Stimulated activated naive CD8-positive, alpha-beta T cell treated with anti-CD3 and anti-CD28 coated beads, Interleukin-15, Interleukin-2, amounts not matched to agents 100 ng/mL and 50 ng/mL, for 24 hours (primary cell): Measurements from ENCODE around the gene PC.

Experiments used
- H3K27ac Mint-ChIP-seq: one replicate; pipeline ENCODE4 v1.8.0; 2021; ENCODE audit warnings: mild to moderate bottlenecking, mixed read lengths
- H3K27me3 Mint-ChIP-seq: one replicate; pipeline ENCODE4 v1.8.0; 2021; ENCODE audit warnings: mixed read lengths
- H3K36me3 Mint-ChIP-seq: one replicate; pipeline ENCODE4 v1.8.0; 2021; ENCODE audit warnings: low read depth, mixed read lengths
- H3K4me1 Mint-ChIP-seq: one replicate; pipeline ENCODE4 v1.8.0; 2021; ENCODE audit warnings: low read depth, mixed read lengths
- H3K4me3 Mint-ChIP-seq: one replicate; pipeline ENCODE4 v1.8.0; 2021; ENCODE audit warnings: mild to moderate bottlenecking, mixed read lengths
- H3K9me3 Mint-ChIP-seq: one replicate; pipeline ENCODE4 v1.8.0; 2021; ENCODE audit warnings: mixed read lengths

The PC gene

DNA sequence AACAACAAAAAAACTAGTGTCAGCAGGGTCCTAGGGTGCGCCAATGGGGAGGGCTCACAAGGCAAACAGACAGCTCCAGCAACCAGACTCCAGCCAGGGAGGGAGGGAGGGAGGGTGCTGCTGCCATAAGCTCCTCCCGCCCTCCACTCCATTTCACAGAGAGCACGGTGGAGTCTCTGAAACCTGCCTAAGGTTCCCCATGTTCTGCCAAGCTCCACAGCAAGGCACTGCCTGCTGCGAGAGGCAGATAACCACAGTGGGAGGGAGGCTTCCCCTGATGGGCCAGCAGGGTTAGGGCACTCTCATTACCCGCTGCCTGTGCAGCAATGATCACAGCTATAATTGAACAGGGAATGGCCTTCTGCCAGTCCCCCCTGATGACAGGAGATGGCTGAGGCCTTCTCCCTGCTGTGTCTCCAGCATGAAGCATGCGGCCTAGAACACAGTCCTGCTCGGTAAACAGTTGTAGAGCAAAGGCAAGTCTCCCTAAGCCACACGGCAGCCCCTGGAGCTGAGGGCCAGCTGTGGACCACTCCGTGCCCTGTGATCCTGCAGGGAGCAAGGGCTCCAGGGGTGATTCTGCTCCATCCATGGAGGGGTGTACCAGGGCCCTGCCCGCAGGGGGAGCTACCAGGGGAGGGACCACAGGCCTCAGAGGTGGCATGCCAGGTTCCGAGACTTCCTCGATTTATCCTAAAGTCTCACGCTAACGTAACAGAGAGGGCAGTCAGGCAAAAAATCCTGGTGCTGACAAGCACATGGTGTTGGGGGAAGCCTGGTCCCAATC lies 42.9 kb downstream of the PC start:
- H3K9me3 Mint-ChIP-seq: no peaks in the 10 kb centered on the region
- no peak overlapping the region for H3K27ac Mint-ChIP-seq
- H3K27me3 Mint-ChIP-seq: no peaks in the 10 kb centered on the region
- no peak overlapping the region for H3K4me3 Mint-ChIP-seq
- no peaks in the 10 kb centered on the region for H3K4me1 Mint-ChIP-seq
- no peaks in the 10 kb centered on the region for H3K36me3 Mint-ChIP-seq

DNA sequence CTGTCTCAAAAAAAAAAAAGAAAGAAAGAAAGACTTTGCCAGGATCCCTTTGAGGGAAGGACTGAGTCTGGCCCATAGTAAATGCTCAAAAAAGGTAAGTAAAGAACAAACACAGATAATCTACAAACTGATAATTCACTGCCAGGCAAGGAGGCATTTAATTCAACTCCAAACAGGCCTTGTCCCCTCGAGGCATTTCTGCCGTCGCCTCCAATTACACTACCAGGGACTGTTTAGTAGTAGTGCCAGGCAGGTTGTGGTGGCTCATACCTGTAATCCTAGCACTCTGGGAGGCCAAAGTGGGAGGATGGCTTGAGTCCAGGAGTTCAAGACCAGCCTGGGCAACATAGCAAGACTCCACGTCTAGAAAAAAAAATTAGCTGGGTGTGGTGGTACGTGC lies 43.7 kb downstream of the PC start:
- Mint-ChIP-seq H3K27me3 (no peaks in the 10 kb centered on the region), H3K4me1 (no peaks in the 10 kb centered on the region), H3K36me3 (no peaks in the 10 kb centered on the region), H3K27ac (no peak overlapping the region), H3K4me3 (no peak overlapping the region), H3K9me3 (no peaks in the 10 kb centered on the region)

GRCh38 chr11:66912911-66913310 lies 45.3 kb downstream of the PC start:
- Mint-ChIP-seq H3K4me3 (no peak overlapping the region), H3K36me3 (no peaks in the 10 kb centered on the region), H3K9me3 (no peaks in the 10 kb centered on the region), H3K27me3 (no peaks in the 10 kb centered on the region), H3K27ac (no peak overlapping the region), H3K4me1 (no peaks in the 10 kb centered on the region)

- no peak overlapping the region for H3K4me3 Mint-ChIP-seq
- no peak overlapping the region for H3K27ac Mint-ChIP-seq
- H3K4me1 Mint-ChIP-seq: no peaks in the 10 kb centered on the region
- no peaks in the 10 kb centered on the region for H3K36me3 Mint-ChIP-seq
- no peaks in the 10 kb centered on the region for H3K9me3 Mint-ChIP-seq
- H3K27me3 Mint-ChIP-seq: no peaks in the 10 kb centered on the region
Measured at GRCh38 chr11:66912361-66912760, 45.8 kb downstream of the PC start.

- Mint-ChIP-seq H3K27ac (no peak overlapping the region), H3K36me3 (no peaks in the 10 kb centered on the region), H3K4me1 (no peaks in the 10 kb centered on the region), H3K27me3 (no peaks in the 10 kb centered on the region), H3K4me3 (no peak overlapping the region), H3K9me3 (no peaks in the 10 kb centered on the region)
Measured at GRCh38 chr11:66910669-66911068, 47.5 kb downstream of the PC start.

- H3K9me3 Mint-ChIP-seq: no peaks in the 10 kb centered on the region
- H3K36me3 Mint-ChIP-seq: no peaks in the 10 kb centered on the region
- no peak overlapping the region for H3K4me3 Mint-ChIP-seq
- no peak overlapping the region for H3K27ac Mint-ChIP-seq
- H3K27me3 Mint-ChIP-seq: no peaks in the 10 kb centered on the region
- no peaks in the 10 kb centered on the region for H3K4me1 Mint-ChIP-seq
Measured at GRCh38 chr11:66910016-66910415, 48.2 kb downstream of the PC start.

DNA sequence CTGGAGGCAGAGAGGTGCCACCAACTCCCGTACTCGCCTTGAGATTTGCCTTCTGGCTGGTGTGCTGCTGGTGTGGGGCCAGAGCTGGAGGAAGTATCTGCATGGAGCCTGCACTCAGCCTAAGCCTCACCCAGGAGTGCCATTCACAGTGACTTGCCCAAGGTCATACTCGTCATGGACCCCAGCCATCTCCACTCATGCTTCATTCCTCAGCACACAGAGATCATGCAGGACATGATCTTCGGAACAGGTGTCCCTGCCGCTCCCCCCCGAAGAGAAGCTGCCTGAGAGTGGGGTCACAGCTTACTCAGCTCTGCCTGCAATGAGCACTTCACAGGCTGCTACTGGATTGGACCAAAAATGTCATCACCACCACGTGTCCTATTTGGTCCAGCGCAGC lies 49.0 kb downstream of the PC start:
- Mint-ChIP-seq H3K27me3 (no peaks in the 10 kb centered on the region), H3K27ac (no peak overlapping the region), H3K4me3 (no peak overlapping the region), H3K36me3 (no peaks in the 10 kb centered on the region), H3K9me3 (no peaks in the 10 kb centered on the region), H3K4me1 (no peaks in the 10 kb centered on the region)

GRCh38 chr11:66907751-66908630 lies 50.2 kb downstream of the PC start:
- Mint-ChIP-seq H3K4me3 (no peak overlapping the region), H3K27me3 (no peaks in the 10 kb centered on the region), H3K27ac (no peak overlapping the region), H3K36me3 (no peaks in the 10 kb centered on the region), H3K4me1 (no peaks in the 10 kb centered on the region), H3K9me3 (no peaks in the 10 kb centered on the region)

DNA sequence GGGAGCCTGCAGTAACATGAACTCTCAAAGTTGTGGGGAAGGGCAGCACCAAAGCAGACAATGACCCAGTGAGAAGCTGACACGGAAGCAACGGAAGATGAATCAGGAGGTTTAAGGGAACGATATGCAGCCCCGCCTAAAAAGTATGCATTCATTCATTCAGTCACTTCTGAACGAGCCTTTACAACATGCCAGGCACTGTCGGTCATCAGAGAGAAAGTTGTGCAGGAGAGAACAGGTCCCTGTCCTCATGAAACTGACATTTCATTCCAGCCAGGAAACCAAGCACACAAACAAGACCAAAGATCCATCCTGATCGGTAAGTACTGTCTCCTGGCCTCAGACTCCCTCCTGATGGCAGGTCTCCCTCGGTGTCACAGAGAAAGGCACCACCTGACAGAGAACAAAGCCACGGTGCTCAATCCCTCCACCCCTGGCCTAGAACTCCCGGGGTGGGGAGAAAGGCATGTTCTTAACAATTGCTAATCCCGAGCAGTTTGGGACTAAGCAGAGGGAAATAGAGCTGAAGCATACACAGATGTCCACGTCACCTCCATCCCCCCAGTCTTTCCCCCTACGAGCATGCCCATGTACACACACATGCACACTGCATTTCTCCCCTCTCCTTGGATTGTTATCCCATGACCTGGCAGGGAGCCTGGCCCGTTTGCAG lies 52.0 kb downstream of the PC start:
- Mint-ChIP-seq H3K27me3 (no peaks in the 10 kb centered on the region), H3K36me3 (no peaks in the 10 kb centered on the region), H3K9me3 (no peaks in the 10 kb centered on the region), H3K4me1 (no peaks in the 10 kb centered on the region), H3K27ac (no peak overlapping the region), H3K4me3 (no peak overlapping the region)

DNA sequence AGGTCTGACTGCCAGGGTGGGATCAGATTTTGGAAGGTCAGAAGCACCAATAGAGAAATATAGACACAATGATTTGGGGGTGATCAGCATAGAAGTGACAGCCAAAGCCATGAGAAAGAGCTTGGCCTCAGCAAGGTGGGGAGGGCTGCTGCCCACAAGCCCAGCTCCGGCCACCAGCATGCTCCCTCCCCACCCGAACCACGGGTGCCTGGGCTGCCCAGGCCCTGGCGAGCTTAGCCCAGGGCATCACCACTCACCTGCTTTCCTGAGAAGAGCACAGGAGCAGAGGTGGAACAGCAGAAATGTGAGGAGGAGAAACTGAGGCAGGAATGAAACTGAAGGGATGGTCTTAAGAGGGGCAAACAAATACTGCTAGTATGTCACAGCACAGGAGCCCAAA lies 52.6 kb downstream of the PC start:
- Mint-ChIP-seq H3K4me3 (no peak overlapping the region), H3K9me3 (no peaks in the 10 kb centered on the region), H3K4me1 (no peaks in the 10 kb centered on the region), H3K36me3 (no peaks in the 10 kb centered on the region), H3K27me3 (no peaks in the 10 kb centered on the region), H3K27ac (no peak overlapping the region)

GRCh38 chr11:66904981-66905521 lies 53.1 kb downstream of the PC start:
- H3K9me3 Mint-ChIP-seq: no peaks in the 10 kb centered on the region
- H3K4me3 Mint-ChIP-seq: no peak overlapping the region
- no peaks in the 10 kb centered on the region for H3K36me3 Mint-ChIP-seq

GRCh38 chr11:66904561-66904960 lies 53.6 kb downstream of the PC start:
- H3K27ac Mint-ChIP-seq: no peak overlapping the region
- H3K4me3 Mint-ChIP-seq: no peak overlapping the region
- H3K27me3 Mint-ChIP-seq: no peaks in the 10 kb centered on the region
- no peaks in the 10 kb centered on the region for H3K36me3 Mint-ChIP-seq
- H3K9me3 Mint-ChIP-seq: no peaks in the 10 kb centered on the region
- H3K4me1 Mint-ChIP-seq: no peaks in the 10 kb centered on the region

More at GRCh38 chr11:66904981-66905521, 53.1 kb downstream of the PC start:
- no peak overlapping the region for H3K27ac Mint-ChIP-seq
- no peaks in the 10 kb centered on the region for H3K4me1 Mint-ChIP-seq
- H3K27me3 Mint-ChIP-seq: no peaks in the 10 kb centered on the region

DNA sequence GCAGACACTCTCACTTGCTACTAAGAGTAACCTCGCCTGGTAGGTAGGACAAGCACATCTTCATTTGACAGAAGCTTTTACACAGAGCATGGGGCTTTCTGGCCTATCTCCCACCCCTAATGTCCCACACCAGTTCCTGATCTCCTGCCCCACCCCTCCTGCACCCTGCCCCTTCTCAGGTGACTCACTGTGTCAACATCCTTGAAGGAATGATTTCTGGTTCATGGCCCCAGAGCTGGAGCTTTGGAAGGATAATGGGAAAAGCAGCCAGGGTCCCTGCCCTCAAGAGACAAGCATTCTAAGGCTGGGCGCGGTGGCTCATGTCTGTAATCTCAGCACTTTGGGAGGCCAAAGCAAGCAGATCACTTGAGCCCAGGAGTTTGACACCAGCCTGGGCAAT lies 54.1 kb downstream of the PC start:
- Mint-ChIP-seq H3K27me3 (no peaks in the 10 kb centered on the region), H3K9me3 (no peaks in the 10 kb centered on the region), H3K36me3 (no peaks in the 10 kb centered on the region), H3K27ac (no peak overlapping the region), H3K4me3 (no peak overlapping the region), H3K4me1 (no peaks in the 10 kb centered on the region)

DNA sequence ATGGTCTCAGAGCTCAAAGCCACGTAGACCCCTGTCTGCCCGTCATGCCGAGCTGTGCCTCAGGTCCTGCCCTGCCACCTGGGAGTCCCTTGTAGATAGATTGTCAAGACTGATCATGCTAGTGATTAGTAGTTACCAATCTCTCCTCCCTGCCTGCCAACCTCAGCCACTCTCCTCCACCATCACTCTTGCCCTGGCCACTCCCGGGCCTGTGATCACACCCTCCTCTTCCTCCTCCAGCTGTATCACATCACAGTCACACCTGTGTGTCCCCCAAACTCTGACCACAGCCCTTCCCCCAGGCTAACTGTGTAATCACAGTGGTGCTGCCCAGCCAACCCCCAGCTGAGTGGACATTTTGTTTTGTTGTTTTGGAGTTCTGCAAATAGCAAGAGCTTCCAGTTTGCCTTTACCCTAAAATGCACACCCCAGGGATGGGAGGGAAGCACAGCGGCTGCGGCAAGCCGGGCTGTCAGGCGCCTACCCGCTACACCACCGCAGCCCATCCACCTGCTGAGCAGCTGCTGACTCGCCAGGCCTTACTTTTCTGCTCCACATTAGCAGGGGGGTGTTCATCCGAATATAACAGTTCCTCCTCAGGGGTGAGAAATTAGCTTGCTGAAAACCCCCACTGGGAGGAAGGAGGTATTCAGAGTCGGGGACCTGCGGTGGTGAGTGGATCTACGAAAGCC lies 55.6 kb downstream of the PC start:
- Mint-ChIP-seq H3K36me3 (no peaks in the 10 kb centered on the region), H3K27me3 (no peaks in the 10 kb centered on the region)

More for the DNA sequence above, 55.6 kb downstream of the PC start:
- Mint-ChIP-seq H3K9me3 (no peaks in the 10 kb centered on the region), H3K4me1 (no peaks in the 10 kb centered on the region), H3K27ac (no peak overlapping the region), H3K4me3 (no peak overlapping the region)
